Upper lobe of left lung (tissue), 6 donors: ENCODE data around the gene XRCC5. TPM values are rescaled to one million over a fixed set of nuclear protein-coding genes. Genes with fewer than 3 reads are reported as not detected.

Experiments
- ATAC-seq, 2 donors: fragments of 200-7000 bp; cut with Tn5 transposase; one replicate each; pipeline ENCODE4 v1.9.1; 2022; ENCODE audit warnings: mild to moderate bottlenecking in 2 of 2, moderate library complexity in 2 of 2; ENCODE audit not compliant: low FRiP score in 2 of 2
- DNase-seq, 2 donors: peaks; one replicate each; pipeline ENCODE4 v3.0.0-alpha.2; 2019 to 2020
- H3K27ac ChIP-seq, 4 donors: fragments of 200-600 bp; sonication (generic); one replicate each; pipeline ENCODE4 v1.5.1; 2016 to 2019
- H3K27me3 ChIP-seq, 4 donors: fragments of 200-600 bp; sonication (generic); one replicate each; pipeline ENCODE4 v1.5.1; 2017 to 2019
- H3K36me3 ChIP-seq, 4 donors: fragments of 200-600 bp; sonication (generic); one replicate each; pipeline ENCODE4 v1.5.1; 2016 to 2019
- H3K4me1 ChIP-seq, 4 donors: fragments of 200-600 bp; sonication (generic); one replicate each; pipeline ENCODE4 v1.5.1; 2018 to 2019
- H3K4me3 ChIP-seq, 4 donors: fragments of 200-600 bp; sonication (generic); one replicate each; pipeline ENCODE4 v1.5.1; 2017 to 2019; ENCODE audit warnings: mild to moderate bottlenecking in 2 of 4, moderate library complexity in 1 of 4
- H3K9me3 ChIP-seq, 4 donors: fragments of 200-600 bp; sonication (generic); one replicate each; pipeline ENCODE4 v1.5.1; 2018 to 2019
- CTCF ChIP-seq, 6 experiments: fragments of 450-650 bp in 4 of 6; fragments of 200-600 bp in 2 of 6; sonication (generic) in 2 of 6; IDR thresholded peaks; one replicate each; pipeline ENCODE4 v1.5.1; 2016 to 2019; ENCODE audit warnings: antibody characterized with exemption in 6 of 6
- EP300 ChIP-seq, 4 donors: sonication (generic); formaldehyde crosslinking; IDR thresholded peaks; one replicate each; pipeline ENCODE4 v1.5.1; 2017; ENCODE audit warnings: antibody characterized with exemption in 4 of 4, control low read depth in 2 of 4
- POLR2A ChIP-seq, 4 donors: fragments of 450-650 bp; IDR thresholded peaks; one replicate each; pipeline ENCODE4 v1.5.1; 2016 to 2017; ENCODE audit warnings: antibody characterized with exemption in 4 of 4, mild to moderate bottlenecking in 2 of 4
- POLR2AphosphoS5 ChIP-seq, 2 donors: sonication (generic); formaldehyde crosslinking; IDR thresholded peaks; one replicate each; pipeline ENCODE4 v1.5.1; 2017; ENCODE audit warnings: antibody characterized with exemption in 2 of 2
- WGBS, 2 donors: methylation state at CpG; one replicate each; pipeline ENCODE4 v1.1.5; 2017 to 2018; 5-methylcytosine and 5-hydroxymethylcytosine counted together
- total RNA-seq, 6 donors: library from RNA; depleted of rRNA in 4 of 6; stranded (reverse); fragments of >200 nt in 4 of 6; gene quantifications; one replicate each; pipeline versions ENCODE4 v1.1.0 to v1.2.1, GENCODE V29; 2016 to 2021
- donor health status: DM: no; HTN: no; CAD: no; lungs with moderate emphysema.
- donor health status: DM: no; HTN: yes; CAD: no; lungs with severe emphysema.

XRCC5 gene
- total RNA-seq, 6 donors from 2014 or later, result 57.3 to 163 (median 131) TPM

- Histone ChIP-seq H3K4me1 (no peaks in the 10 kb centered on the region), H3K9me3 (peaks cover 0 to 24% (median 9%) of the 10 kb centered on the region in 4 donors), H3K36me3 (no peaks in the 10 kb centered on the region), H3K27ac (no peak overlapping the region), H3K4me3 (no peak overlapping the region), H3K27me3 (no peaks in the 10 kb centered on the region)
- no peak for ATAC-seq
- 82 to 94% methylated on average over 1 of the region's 1 CpG for WGBS, 2 donors
- TF ChIP-seq CTCF (IDR thresholded peaks at IDR 0.05) (no peak), EP300 (IDR thresholded peaks at IDR 0.05) (no peak), POLR2A (IDR thresholded peaks at IDR 0.05) (no peak), POLR2AphosphoS5 (IDR thresholded peaks at IDR 0.05) (no peak)
- no peak for DNase-seq
These were observed 126.7 kb downstream of the XRCC5 start for GRCh38 chr2:216235896-216236295.

- H3K4me3 ChIP-seq, result no peak overlapping the region
These were observed 127.3 kb downstream of the XRCC5 start for GRCh38 chr2:216236486-216236885.

GRCh38 chr2:216242365-216242764 lies 133.2 kb downstream of the XRCC5 start:
- Histone ChIP-seq H3K4me3 (no peak overlapping the region), H3K27ac (no peak overlapping the region), H3K9me3 (no peaks in the 10 kb centered on the region), H3K4me1 (no peaks in the 10 kb centered on the region), H3K36me3 (no peaks in the 10 kb centered on the region), H3K27me3 (no peaks in the 10 kb centered on the region)
- no peak for ATAC-seq
- WGBS, 2 donors, result 75 to 80% methylated on average over 6 of the region's 6 CpGs
- TF ChIP-seq POLR2A (IDR thresholded peaks at IDR 0.05), result no peak
- no peak for TF ChIP-seq POLR2AphosphoS5 (IDR thresholded peaks at IDR 0.05)
- TF ChIP-seq EP300 (IDR thresholded peaks at IDR 0.05), result no peak
- no peak for TF ChIP-seq CTCF (IDR thresholded peaks at IDR 0.05)
- no peak for DNase-seq

More at GRCh38 chr2:216236486-216236885, 127.3 kb downstream of the XRCC5 start:
- DNase-seq (no peak), ATAC-seq (no peak)
- H3K27me3 ChIP-seq, result no peaks in the 10 kb centered on the region
- peaks cover 0 to 18% (median 7%) of the 10 kb centered on the region in 4 donors for H3K9me3 ChIP-seq
- no peaks in the 10 kb centered on the region for H3K4me1 ChIP-seq
- WGBS, 2 donors, result 0 to 70% methylated on average over 1 of the region's 1 CpG
- TF ChIP-seq POLR2A (IDR thresholded peaks at IDR 0.05), result no peak
- no peak for TF ChIP-seq CTCF (IDR thresholded peaks at IDR 0.05)
- no peak for TF ChIP-seq EP300 (IDR thresholded peaks at IDR 0.05)
- TF ChIP-seq POLR2AphosphoS5 (IDR thresholded peaks at IDR 0.05), result no peak
- no peak overlapping the region for H3K27ac ChIP-seq
- H3K36me3 ChIP-seq, result no peaks in the 10 kb centered on the region

- Histone ChIP-seq H3K9me3 (no peaks in the 10 kb centered on the region), H3K27me3 (no peaks in the 10 kb centered on the region), H3K4me3 (no peak overlapping the region), H3K27ac (no peak overlapping the region), H3K4me1 (no peaks in the 10 kb centered on the region), H3K36me3 (no peaks in the 10 kb centered on the region)
- 92 to 96% methylated on average over 3 of the region's 3 CpGs for WGBS, 2 donors
- no peak for TF ChIP-seq CTCF (IDR thresholded peaks at IDR 0.05)
- no peak for TF ChIP-seq POLR2AphosphoS5 (IDR thresholded peaks at IDR 0.05)
- ATAC-seq (no peak), DNase-seq (no peak)
These were observed 133.9 kb downstream of the XRCC5 start for GRCh38 chr2:216243026-216243425.

- Histone ChIP-seq H3K4me3 (no peak overlapping the region), H3K9me3 (no peaks in the 10 kb centered on the region), H3K27ac (no peak overlapping the region), H3K27me3 (no peaks in the 10 kb centered on the region), H3K4me1 (no peaks in the 10 kb centered on the region), H3K36me3 (no peaks in the 10 kb centered on the region)
- WGBS, 2 donors, result 82 to 86% methylated on average over 5 to 6 of the region's 6 CpGs
- no peak for DNase-seq
- no peak for ATAC-seq
- no peak for TF ChIP-seq POLR2AphosphoS5 (IDR thresholded peaks at IDR 0.05)
- TF ChIP-seq EP300 (IDR thresholded peaks at IDR 0.05), result no peak
- no peak for TF ChIP-seq POLR2A (IDR thresholded peaks at IDR 0.05)
- TF ChIP-seq CTCF (IDR thresholded peaks at IDR 0.05), result no peak
These were observed 136.3 kb downstream of the XRCC5 start for GRCh38 chr2:216245391-216245975.
